K562 (cell line): ENCODE results near the gene PRSS22. TPM values are rescaled to one million over a fixed set of nuclear protein-coding genes. Genes with fewer than 3 reads are reported as not detected.

Experiments used
- COPS2 ChIP-seq: fragments of 450-650 bp; conservative IDR thresholded peaks from 2 replicates; pipeline ENCODE4 v1.6.1; 2016; ENCODE audit warnings: mild to moderate bottlenecking, moderate library complexity
- FOXM1 ChIP-seq, 2 experiments: fragments of 450-650 bp in 1 of 2; sonication (generic) in 1 of 2; formaldehyde crosslinking in 1 of 2; IDR thresholded peaks; 2 replicates each; pipeline versions ENCODE4 v1.6.1 to v1.9.0; 2017 to 2022; ENCODE audit warnings: low read depth in 2 of 2, mild to moderate bottlenecking in 2 of 2, missing genetic modification reagents in 1 of 2, moderate library complexity in 1 of 2
- HDAC3 ChIP-seq: fragments of 450-650 bp; IDR thresholded peaks from 2 replicates; pipeline ENCODE4 v1.6.1; 2018; ENCODE audit warnings: borderline replicate concordance, mild to moderate bottlenecking, moderate library complexity; ENCODE audit not compliant: partially characterized antibody
- HNRNPL ChIP-seq: fragments of 200-400 bp; formaldehyde crosslinking; IDR thresholded peaks from 2 replicates; pipeline ENCODE4 v1.6.1; 2017; ENCODE audit warnings: low read depth, mild to moderate bottlenecking, low read length
- JUND ChIP-seq, 2 experiments: IDR thresholded peaks; 2 replicates in 1 of 2; 3 replicates in 1 of 2; pipeline ENCODE4 v1.6.1; 2011; ENCODE audit warnings: borderline replicate concordance in 2 of 2, low read depth in 2 of 2, low read length in 2 of 2, improper control_type of control experiment in 1 of 2, missing biosample characterization in 1 of 2, missing genetic modification characterization in 1 of 2, missing genetic modification reagents in 1 of 2
- MEIS2 ChIP-seq: fragments of 450-650 bp; IDR thresholded peaks from 2 replicates; pipeline ENCODE4 v1.6.1; 2014; ENCODE audit warnings: mild to moderate bottlenecking; ENCODE audit not compliant: partially characterized antibody
- MYC ChIP-seq, 2 experiments: fragments of 250-450 bp in 1 of 2; sonication (Bioruptor Pico) in 1 of 2; IDR thresholded peaks; 2 replicates each; pipeline versions ENCODE4 v1.5.1 to v1.6.1; 2012 to 2021; ENCODE audit warnings: low read depth in 2 of 2, borderline replicate concordance in 1 of 2, improper control_type of control experiment in 1 of 2, low read length in 1 of 2, mild to moderate bottlenecking in 1 of 2, moderate library complexity in 1 of 2
- RBFOX2 ChIP-seq: fragments of 200-400 bp; formaldehyde crosslinking; IDR thresholded peaks from 2 replicates; pipeline ENCODE4 v1.6.1; 2017; ENCODE audit warnings: low read depth, mild to moderate bottlenecking, low read length, moderate library complexity
- RCOR1 ChIP-seq, 2 experiments: IDR thresholded peaks; 2 replicates each; pipeline ENCODE4 v1.6.1; 2012; ENCODE audit warnings: low read depth in 2 of 2, low read length in 2 of 2, borderline replicate concordance in 1 of 2, improper control_type of control experiment in 1 of 2
- TCF3 ChIP-seq: sonication (generic); formaldehyde crosslinking; IDR thresholded peaks from 2 replicates; pipeline ENCODE4 v1.4.0; 2020; ENCODE audit warnings: mild to moderate bottlenecking, missing genetic modification reagents
- ZBED1 ChIP-seq: IDR thresholded peaks from 2 replicates; pipeline ENCODE4 v1.6.1; 2014
- ZFX ChIP-seq: sonication (generic); formaldehyde crosslinking; IDR thresholded peaks from 2 replicates; pipeline ENCODE4 v1.8.0; 2022; ENCODE audit warnings: mild to moderate bottlenecking, missing genetic modification reagents, moderate library complexity
- polyA plus RNA-seq, 8 experiments: library from polyadenylated mRNA; depleted of rRNA in 4 of 8; stranded (reverse) in 5 of 8; unstranded in 3 of 8; fragments of >200 nt; fragmentation: Nextera tagmentation in 2 of 8; fragmentation: Illumina TruSeq in 1 of 8; extraction: Ambion mirVana in 2 of 8; extraction: Trizol in 1 of 8; gene quantifications; 2 replicates each; pipeline versions ENCODE4 v1.2.1 to v1.2.3, GENCODE V29; 2011 to 2014; ENCODE audit warnings: inconsistent platforms in 1 of 8, missing spikeins in 1 of 8
- total RNA-seq, 7 experiments: library from RNA; depleted of rRNA in 6 of 7; stranded (reverse); fragments of >200 nt in 6 of 7; fragmentation: Illumina TruSeq in 2 of 7; extraction: Trizol in 2 of 7; gene quantifications; 2 replicates each; pipeline versions ENCODE4 v1.2.1 to v1.2.3, GENCODE V29; 2011 to 2021; ENCODE audit warnings: low replicate concordance in 1 of 7
- TF ChIP-seq, protein P1 (sequence below), 3 experiments: fragments of 200-800 bp in 1 of 3; sonication (Bioruptor generic) in 1 of 3; sonication (generic) in 1 of 3; formaldehyde crosslinking in 1 of 3; IDR thresholded peaks; 2 replicates each; pipeline versions ENCODE4 v1.6.1 to v1.8.0; 2016 to 2022; ENCODE audit warnings: mild to moderate bottlenecking in 2 of 3, missing compliant biosample characterization in 2 of 3, missing genetic modification characterization in 2 of 3, missing genetic modification reagents in 1 of 3
- TF ChIP-seq, protein P2 (sequence below): fragments of 450-650 bp; formaldehyde crosslinking; IDR thresholded peaks from 2 replicates; pipeline ENCODE4 v1.4.0; 2020; ENCODE audit warnings: mild to moderate bottlenecking, mixed read lengths
- TF ChIP-seq, protein P3 (sequence below): fragments of 250-450 bp; sonication (Bioruptor Pico); IDR thresholded peaks from 2 replicates; pipeline ENCODE4 v1.8.0; 2022; ENCODE audit warnings: inconsistent platforms, mild to moderate bottlenecking, moderate library complexity, borderline replicate concordance
- TF ChIP-seq, protein P4 (sequence below): sonication (generic); formaldehyde crosslinking; IDR thresholded peaks from 2 replicates; pipeline ENCODE4 v1.8.0; 2023; ENCODE audit warnings: missing genetic modification reagents, mild to moderate bottlenecking, borderline replicate concordance

The PRSS22 gene
- total and polyA plus RNA-seq, 9 of the 15 experiments (the other 6 are each of a cell fraction or from before 2014, with no cell fraction given) = 0.13 to 0.42 TPM; not detected in 7

DNA sequence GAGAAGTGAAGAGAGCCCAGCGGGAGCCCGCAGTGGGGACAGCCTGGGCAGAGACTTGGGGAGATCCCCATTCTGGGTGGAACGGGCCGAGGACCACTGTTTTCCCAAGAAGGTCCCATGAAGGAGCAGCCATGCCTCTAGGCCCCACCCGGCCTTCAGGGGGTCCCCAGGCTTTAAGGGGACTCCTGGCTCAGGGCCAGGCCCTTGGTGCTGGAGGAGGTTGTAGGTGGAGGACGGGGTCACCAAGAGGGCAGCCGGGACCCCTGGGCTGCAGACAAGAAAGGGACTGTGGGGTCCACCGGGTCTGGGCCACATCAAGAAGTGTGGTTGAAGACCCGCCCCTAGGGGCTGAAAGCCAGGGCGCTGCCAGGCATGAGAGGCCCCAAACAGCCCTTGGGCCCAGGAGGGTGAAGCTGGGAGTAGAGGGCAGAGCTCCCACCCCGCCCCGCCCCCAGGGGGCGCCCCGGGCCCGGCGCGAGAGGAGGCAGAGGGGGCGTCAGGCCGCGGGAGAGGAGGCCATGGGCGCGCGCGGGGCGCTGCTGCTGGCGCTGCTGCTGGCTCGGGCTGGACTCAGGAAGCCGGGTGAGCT, 41.1 kb downstream of the PRSS22 start, which contains the start of gene PRSS21 (continued):
- TF ChIP-seq, protein P1, sequence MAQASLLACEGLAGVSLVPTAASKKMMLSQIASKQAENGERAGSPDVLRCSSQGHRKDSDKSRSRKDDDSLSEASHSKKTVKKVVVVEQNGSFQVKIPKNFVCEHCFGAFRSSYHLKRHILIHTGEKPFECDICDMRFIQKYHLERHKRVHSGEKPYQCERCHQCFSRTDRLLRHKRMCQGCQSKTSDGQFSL (CRISPR knock-in tag; IDR thresholded peaks at IDR 0.05) = 0 out of 2 replicates have a peak, but pooled peaks have one; percentile 31
- TF ChIP-seq, protein P1 (tag; IDR thresholded peaks at IDR 0.05) = no peak
- TF ChIP-seq, protein P2, sequence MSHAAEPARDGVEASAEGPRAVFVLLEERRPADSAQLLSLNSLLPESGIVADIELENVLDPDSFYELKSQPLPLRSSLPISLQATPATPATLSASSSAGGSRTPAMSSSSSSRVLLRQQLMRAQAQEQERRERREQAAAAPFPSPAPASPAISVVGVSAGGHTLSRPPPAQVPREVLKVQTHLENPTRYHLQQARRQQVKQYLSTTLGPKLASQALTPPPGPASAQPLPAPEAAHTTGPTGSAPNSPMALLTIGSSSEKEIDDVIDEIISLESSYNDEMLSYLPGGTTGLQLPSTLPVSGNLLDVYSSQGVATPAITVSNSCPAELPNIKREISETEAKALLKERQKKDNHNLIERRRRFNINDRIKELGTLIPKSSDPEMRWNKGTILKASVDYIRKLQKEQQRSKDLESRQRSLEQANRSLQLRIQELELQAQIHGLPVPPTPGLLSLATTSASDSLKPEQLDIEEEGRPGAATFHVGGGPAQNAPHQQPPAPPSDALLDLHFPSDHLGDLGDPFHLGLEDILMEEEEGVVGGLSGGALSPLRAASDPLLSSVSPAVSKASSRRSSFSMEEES (CRISPR knock-in tag) = no peak
- TF ChIP-seq TCF3 (CRISPR knock-in tag) (no peak), HNRNPL (peak; percentile 94), ZFX (CRISPR knock-in tag) (peak; percentile 91), MEIS2 (no peak), RCOR1 (IDR thresholded peaks at IDR 0.05; ENCODE audit: borderline replicate concordance in 1 of 2, low read depth in 2 of 2, low read length in 2 of 2) (no peak), ZBED1 (no peak), RBFOX2 (peak; percentile 79), FOXM1 (IDR thresholded peaks at IDR 0.05; ENCODE audit: low read depth) (no peak), FOXM1 (CRISPR knock-in tag; IDR thresholded peaks at IDR 0.05; ENCODE audit: low read depth) (no peak), HDAC3 (no peak), COPS2 (no peak), JUND (IDR thresholded peaks at IDR 0.05; ENCODE audit: borderline replicate concordance, low read depth, low read length) (no peak), JUND (tag; IDR thresholded peaks at IDR 0.05; ENCODE audit: borderline replicate concordance, low read depth, low read length) (no peak), MYC (IDR thresholded peaks at IDR 0.05; ENCODE audit: low read depth, low read length) (no peak), MYC (CRISPR knock-in tag; IDR thresholded peaks at IDR 0.05; ENCODE audit: borderline replicate concordance, low read depth) (no peak)
- TF ChIP-seq, protein P3, sequence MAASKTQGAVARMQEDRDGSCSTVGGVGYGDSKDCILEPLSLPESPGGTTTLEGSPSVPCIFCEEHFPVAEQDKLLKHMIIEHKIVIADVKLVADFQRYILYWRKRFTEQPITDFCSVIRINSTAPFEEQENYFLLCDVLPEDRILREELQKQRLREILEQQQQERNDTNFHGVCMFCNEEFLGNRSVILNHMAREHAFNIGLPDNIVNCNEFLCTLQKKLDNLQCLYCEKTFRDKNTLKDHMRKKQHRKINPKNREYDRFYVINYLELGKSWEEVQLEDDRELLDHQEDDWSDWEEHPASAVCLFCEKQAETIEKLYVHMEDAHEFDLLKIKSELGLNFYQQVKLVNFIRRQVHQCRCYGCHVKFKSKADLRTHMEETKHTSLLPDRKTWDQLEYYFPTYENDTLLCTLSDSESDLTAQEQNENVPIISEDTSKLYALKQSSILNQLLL (CRISPR knock-in tag) = no peak
- TF ChIP-seq, protein P4, sequence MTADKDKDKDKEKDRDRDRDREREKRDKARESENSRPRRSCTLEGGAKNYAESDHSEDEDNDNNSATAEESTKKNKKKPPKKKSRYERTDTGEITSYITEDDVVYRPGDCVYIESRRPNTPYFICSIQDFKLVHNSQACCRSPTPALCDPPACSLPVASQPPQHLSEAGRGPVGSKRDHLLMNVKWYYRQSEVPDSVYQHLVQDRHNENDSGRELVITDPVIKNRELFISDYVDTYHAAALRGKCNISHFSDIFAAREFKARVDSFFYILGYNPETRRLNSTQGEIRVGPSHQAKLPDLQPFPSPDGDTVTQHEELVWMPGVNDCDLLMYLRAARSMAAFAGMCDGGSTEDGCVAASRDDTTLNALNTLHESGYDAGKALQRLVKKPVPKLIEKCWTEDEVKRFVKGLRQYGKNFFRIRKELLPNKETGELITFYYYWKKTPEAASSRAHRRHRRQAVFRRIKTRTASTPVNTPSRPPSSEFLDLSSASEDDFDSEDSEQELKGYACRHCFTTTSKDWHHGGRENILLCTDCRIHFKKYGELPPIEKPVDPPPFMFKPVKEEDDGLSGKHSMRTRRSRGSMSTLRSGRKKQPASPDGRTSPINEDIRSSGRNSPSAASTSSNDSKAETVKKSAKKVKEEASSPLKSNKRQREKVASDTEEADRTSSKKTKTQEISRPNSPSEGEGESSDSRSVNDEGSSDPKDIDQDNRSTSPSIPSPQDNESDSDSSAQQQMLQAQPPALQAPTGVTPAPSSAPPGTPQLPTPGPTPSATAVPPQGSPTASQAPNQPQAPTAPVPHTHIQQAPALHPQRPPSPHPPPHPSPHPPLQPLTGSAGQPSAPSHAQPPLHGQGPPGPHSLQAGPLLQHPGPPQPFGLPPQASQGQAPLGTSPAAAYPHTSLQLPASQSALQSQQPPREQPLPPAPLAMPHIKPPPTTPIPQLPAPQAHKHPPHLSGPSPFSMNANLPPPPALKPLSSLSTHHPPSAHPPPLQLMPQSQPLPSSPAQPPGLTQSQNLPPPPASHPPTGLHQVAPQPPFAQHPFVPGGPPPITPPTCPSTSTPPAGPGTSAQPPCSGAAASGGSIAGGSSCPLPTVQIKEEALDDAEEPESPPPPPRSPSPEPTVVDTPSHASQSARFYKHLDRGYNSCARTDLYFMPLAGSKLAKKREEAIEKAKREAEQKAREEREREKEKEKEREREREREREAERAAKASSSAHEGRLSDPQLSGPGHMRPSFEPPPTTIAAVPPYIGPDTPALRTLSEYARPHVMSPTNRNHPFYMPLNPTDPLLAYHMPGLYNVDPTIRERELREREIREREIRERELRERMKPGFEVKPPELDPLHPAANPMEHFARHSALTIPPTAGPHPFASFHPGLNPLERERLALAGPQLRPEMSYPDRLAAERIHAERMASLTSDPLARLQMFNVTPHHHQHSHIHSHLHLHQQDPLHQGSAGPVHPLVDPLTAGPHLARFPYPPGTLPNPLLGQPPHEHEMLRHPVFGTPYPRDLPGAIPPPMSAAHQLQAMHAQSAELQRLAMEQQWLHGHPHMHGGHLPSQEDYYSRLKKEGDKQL (CRISPR knock-in tag) = 0 out of 2 replicates have a peak, but pooled peaks have one; percentile 17
